GM23248 (cell line): Measurements from ENCODE around the gene CTIF.

Source experiments
- EZH2 ChIP-seq: fragments of 200-600 bp; sonication (generic); IDR thresholded peaks from 2 replicates; pipeline ENCODE4 v1.6.1; 2018; ENCODE audit warnings: antibody characterized with exemption, mild to moderate bottlenecking; ENCODE audit not compliant: insufficient read depth, poor library complexity, severe bottlenecking
- EZH2phosphoT487 ChIP-seq: fragments of 200-600 bp; sonication (generic); IDR thresholded peaks from 2 replicates; pipeline ENCODE4 v1.6.1; 2018; ENCODE audit warnings: antibody characterized with exemption, moderate library complexity, mild to moderate bottlenecking, low read depth; ENCODE audit not compliant: insufficient read depth

DNA sequence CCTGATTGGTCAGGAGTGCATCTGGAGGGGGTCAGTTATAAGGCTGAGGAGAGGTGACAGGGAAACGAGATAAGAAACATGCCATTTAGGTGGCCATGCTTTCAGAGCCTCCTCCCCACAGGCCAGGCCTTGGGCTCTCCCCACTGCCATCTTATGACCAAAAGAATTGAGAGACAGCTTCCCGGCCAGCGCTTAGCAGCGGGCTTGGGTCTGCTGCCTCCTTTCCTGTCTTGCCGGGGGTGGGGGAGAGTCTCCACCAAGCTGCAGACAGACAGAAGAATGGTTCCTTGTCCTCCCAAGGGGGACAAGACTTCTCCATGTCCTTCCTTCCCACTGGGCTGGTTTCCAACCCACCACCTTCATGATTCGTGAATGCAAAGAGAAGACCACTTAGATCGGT is 240.6 kb downstream of the CTIF start:
- TF ChIP-seq EZH2phosphoT487 (no peak), EZH2 (no peak)
